Embryonic facial prominence (tissue), 1 donor: ENCODE data around the gene DLX4.

ENCODE experiments used
- DNase-seq: peaks from one replicate; pipeline ENCODE4 v3.0.0-alpha.2; 2016; ENCODE audit errors: extremely low spot score

Gene DLX4

DNA sequence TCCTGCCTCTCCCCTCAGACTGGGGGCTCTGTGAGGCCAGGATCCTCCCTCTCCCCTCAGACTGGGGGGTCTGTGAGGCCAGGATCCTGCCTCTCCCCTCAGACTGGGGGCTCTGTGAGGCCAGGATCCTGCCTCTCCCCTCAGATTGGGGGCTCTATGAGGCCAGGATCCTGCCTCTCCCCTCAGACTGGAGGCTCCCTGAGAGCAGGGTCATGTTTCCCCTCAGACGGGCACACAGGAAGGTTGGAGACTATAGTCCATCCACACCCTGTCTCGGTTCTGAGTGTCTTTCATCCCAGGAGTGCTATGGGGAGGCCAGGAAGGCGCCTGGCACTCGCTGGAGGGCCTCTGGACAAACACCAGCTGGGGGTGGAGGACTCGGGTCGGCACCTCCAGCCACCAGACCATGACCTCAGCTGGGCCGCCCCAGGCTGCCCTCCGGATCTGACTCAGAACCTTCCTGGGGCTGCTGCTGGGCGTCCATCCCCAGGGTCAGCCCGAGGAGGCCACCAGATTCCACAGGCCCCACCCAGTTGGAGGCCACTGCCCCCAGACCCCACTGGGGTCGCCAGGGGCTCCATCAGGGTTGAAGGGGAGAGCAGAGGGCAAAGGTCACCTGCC, 21.9 kb upstream of the DLX4 start:
- no peak for DNase-seq

- DNase-seq, result no peak
Measured at GRCh38 chr17:49949634-49950033, 19.4 kb upstream of the DLX4 start.

- DNase-seq, result no peak
Measured at GRCh38 chr17:49951362-49952082, 17.5 kb upstream of the DLX4 start.

DNA sequence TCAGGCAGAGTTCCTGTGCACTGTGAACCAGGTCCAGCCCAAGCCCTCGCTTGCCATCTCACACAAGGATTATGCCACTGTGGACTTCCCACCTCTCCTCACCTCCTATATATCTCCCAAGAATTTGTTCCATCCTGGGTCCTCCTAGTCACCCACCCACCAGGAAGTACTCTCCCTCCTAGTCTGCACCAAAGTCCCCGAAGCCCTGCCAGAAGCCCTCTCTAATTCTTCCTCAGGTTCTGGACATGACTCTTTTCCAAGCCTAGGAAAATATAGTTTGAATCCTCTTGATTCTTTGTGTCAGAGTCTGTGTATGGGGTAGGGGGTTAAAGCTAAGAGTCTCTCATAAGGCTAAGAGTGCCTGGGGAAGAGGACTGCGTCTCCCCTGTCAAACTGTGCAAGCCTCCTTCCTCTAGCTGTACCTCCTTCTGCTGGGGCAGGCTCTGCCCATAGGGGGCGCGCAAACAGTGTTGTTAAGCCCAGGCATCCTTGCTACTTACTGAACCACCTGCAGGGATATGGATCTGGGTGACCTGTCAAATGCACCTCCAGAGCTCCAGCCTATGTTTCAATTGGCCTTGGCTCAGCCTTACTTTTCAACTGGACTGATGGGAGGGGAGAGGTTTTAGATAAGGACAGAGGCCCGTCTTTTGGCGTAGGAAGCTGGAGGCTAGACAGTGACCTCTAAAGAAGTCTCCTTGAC, 16.6 kb upstream of the DLX4 start:
- no peak for DNase-seq

GRCh38 chr17:49952912-49953497, 16.0 kb upstream of the DLX4 start:
- no peak for DNase-seq

- DNase-seq, result no peak
Measured at GRCh38 chr17:49955157-49955556, 13.8 kb upstream of the DLX4 start.

DNA sequence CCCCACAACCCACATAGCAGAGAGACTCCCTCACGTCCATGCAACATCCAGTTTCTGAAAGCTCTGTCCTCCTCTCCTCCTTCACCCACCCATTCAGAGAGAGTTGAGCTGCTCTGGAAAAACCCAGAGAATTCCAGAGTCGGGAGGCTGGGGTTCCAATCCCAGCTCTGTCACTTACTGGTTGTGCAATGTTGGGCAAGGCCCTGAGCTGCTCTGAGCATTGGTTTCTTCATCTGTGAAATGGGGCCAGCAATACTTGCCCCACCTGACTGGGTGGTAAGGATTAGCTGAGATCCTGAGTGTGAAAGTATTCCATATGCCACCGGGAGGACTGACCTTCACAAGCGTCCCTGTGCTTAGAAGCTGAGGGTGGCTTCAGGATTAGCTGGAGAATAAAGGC, 12.2 kb upstream of the DLX4 start:
- no peak for DNase-seq

- DNase-seq, result no peak
Measured at GRCh38 chr17:49957350-49957749, 11.6 kb upstream of the DLX4 start.

DNA sequence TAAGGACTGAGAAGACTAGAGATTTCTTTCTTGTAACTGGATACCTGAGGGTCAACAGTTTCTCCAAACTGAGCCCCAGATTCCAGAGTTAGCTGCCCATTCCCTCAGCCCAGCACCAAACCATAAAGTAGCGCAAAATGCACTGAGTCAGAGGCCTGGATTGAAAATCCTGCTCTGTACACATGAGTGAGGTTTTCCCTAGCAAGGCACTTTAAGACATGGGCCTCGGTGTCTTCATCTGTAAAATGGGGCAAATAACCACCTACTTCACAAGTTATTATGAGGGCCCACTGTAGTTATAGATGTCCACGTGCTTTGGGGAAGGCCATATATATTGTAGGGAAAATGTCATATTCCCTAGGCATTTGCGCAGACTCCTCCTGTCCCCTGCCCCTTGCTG, 10.3 kb upstream of the DLX4 start:
- DNase-seq, result no peak

DNA sequence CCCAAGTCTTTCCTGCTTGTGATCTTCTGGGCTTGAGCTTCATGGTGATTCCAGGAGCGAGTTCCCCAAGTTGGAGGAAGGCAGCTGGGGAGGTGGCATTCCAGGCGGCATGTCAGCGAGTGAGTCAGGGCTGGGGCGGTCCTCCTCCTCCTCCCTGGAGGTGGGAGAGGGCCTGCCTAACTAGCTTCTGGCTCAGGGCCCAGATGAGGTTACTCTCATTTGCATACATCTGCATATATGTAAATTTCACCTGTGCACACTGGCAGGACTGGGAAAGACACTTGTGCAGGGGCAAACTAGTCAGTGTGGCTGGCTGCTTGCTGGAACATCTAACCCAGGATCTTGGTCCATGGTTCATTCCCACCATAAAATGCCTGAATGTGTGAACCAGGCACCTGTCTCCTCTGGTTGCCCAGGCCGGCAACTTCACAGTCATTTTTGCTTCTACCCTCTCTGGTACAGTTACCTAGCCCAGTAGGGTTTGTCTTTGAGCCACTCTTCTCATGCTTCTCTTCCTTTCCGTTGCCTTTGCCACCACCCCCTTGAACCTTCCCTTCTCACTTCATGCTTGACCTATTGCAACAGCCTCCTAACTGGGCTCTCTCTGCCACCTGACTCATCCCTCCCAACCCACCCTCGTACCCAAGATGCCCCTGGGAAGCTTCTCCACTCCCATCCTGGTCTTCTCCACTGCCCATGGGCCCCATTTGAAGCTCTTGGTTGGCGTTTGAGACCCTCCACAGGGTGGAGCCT, 9.6 kb upstream of the DLX4 start:
- DNase-seq, result no peak

GRCh38 chr17:49962599-49963308, 6.2 kb upstream of the DLX4 start:
- no peak for DNase-seq

- DNase-seq, result no peak
Measured at GRCh38 chr17:49963309-49963625, 5.7 kb upstream of the DLX4 start.

- no peak for DNase-seq
Measured at GRCh38 chr17:49963626-49964302, 5.2 kb upstream of the DLX4 start.

DNA sequence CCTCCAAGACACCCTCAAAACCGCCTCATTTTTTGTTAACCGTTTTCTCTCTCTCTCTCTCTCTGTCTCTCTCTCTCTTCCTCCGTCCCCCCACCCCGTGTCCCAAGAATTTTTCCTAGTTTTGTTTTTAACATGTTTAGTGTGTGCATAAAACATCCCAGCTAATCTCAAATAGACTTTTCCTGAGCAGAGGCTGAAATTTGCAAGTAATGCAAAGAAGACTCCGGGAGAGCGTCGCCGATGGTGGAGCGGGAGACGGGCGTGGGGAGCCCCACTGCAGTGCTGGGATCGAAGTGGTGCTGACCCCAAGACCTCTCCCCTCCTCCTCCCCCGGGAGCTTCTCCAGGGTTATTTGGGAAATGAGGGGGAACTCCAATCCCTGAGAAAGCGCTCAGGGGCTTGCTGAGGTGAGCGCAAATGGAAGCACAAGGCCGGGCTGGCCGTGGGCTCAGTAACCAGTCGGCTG, 4.7 kb upstream of the DLX4 start:
- no peak for DNase-seq

DNA sequence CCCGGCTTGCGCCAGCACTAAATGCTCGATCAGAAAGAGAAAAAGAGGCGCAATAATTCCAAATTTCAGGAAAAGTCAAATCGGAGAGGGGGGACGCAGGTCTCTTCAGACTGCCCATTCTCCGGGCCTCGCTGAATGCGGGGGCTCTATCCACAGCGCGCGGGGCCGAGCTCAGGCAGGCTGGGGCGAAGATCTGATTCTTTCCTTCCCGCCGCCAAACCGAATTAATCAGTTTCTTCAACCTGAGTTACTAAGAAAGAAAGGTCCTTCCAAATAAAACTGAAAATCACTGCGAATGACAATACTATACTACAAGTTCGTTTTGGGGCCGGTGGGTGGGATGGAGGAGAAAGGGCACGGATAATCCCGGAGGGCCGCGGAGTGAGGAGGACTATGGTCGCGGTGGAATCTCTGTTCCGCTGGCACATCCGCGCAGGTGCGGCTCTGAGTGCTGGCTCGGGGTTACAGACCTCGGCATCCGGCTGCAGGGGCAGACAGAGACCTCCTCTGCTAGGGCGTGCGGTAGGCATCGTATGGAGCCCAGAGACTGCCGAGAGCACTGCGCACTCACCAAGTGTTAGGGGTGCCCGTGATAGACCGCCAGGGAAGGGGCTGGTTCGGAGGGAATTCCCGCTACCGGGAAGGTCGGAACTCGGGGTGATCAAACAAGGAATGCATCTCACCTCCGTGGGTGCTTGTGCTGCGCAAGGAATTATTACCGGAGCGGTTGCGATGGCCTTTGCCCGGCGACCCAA, 4.0 kb upstream of the DLX4 start:
- no peak for DNase-seq

DNA sequence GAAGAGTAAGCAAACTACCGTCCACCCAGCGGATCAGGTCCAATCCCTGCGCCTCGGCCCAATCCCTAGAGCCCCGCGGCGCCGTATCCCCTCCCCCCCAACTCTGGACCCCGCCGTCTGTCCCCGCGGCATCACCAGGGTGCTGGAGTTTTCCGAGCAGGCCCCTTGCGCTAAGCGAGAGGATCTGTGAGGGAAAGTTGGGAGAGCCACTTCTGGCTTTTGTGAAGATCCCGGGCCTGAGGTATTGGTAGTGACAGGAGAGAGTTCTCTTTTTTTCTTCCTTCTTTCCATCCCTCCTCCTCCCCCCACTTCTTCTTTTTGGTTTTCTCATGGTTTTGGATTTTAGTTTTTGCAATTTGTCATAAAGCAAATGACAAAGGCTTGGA, 3.5 kb upstream of the DLX4 start:
- no peak for DNase-seq

GRCh38 chr17:49966767-49967166, 2.2 kb upstream of the DLX4 start:
- no peak for DNase-seq

DNA sequence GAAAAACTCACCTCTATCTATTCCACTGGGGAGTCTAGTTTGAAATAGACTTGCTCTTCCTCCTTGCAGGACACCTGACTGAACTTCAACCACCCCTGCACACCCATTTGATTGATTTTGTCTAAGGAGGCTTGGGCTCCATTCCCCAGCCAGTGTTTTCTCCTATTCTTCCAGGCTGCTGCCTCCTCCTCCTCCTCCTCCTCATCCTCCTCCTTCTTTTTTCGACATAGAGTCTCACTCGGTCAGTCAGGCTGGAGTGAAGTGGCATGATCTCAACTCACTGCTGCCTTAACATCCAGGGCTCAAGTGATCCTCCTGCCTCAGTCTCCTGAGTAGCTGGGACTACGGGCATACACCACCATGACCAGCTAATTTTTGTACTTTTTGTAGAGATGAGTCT, 1.8 kb upstream of the DLX4 start:
- DNase-seq, result no peak

DNA sequence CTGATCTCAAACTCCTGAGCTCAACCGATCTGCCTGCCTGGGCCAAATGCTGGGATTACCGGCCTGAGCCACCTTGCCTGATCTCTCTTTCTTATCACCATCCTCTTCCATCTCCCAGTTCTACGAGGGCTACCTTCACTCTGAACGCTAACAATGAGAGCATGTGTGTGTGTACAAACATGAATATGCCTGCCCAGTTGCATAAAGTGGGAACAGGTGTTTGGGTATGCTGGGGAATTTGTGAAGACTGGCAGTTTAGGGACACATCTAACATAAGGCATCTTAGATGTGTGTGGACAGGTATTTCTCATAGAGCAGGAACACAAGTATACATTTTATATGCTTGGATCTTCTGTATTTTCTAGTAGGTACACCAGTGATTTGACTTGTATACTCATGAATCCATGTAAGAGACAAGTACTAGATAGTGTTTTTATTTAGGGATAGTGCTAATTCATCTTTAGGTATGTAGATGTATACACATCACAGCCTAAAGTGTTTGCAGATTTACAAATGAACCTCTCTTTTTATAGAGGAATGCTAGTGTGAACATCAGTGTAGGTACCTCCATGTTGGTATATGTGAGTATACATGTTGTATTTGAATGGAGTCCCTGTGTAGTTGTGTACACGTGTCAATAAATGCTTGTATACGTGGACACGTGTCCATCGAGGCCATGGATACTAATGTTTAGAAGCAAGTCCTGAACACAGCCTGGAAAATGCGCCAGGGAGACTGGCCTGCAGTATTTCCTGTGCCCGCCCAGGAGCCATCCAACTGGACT, 1.2 kb upstream of the DLX4 start:
- DNase-seq, result no peak
